HL-60/S4 (cell line): ENCODE measurements around the gene DIRAS1.
"Not testable (repeated sequence)": the region's sequence is repeated elsewhere in the genome, so short reads cannot be mapped to it uniquely, and the experiment has no call there.

Experiments
- in situ Hi-C: fragments of 300-500 bp; cut with MboI; formaldehyde crosslinking; loops from 2 replicates; pipeline ENCODE4 v1.14.3; 2022; ENCODE audit warnings: low sequenced_read_pairs

Gene DIRAS1

GRCh38 chr19:2714102-2714501 lies 7.1 kb downstream of the DIRAS1 start:
- in situ Hi-C loops: not testable (repeated sequence)

- in situ Hi-C loops: not testable (repeated sequence)
Observed at GRCh38 chr19:2713170-2713569, 8.0 kb downstream of the DIRAS1 start.

GRCh38 chr19:2711875-2712205 lies 9.3 kb downstream of the DIRAS1 start:
- in situ Hi-C loops: no loop called here

GRCh38 chr19:2711172-2711874 lies 9.8 kb downstream of the DIRAS1 start:
- in situ Hi-C loops: no loop called here

DNA sequence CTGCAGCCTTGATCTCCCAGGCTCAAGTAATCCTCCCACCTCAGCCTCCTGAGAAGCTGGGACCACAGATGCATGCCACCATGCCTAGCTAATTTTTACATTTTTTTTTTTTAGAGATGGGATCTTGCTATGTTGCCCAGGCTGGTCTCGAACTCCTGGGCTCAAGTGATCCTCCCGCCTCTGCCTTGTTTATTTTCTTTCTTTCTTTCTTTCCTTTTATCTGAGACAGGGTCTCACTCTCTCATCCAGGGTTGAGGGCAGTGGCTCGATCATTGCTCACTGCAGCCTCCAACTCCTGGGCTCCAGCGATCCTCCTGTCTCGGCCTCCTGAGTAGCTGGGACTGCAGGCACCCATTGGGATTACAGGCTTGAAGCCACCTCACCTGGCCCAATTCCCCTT lies 14.9 kb downstream of the DIRAS1 start:
- in situ Hi-C loops: no loop called here

DNA sequence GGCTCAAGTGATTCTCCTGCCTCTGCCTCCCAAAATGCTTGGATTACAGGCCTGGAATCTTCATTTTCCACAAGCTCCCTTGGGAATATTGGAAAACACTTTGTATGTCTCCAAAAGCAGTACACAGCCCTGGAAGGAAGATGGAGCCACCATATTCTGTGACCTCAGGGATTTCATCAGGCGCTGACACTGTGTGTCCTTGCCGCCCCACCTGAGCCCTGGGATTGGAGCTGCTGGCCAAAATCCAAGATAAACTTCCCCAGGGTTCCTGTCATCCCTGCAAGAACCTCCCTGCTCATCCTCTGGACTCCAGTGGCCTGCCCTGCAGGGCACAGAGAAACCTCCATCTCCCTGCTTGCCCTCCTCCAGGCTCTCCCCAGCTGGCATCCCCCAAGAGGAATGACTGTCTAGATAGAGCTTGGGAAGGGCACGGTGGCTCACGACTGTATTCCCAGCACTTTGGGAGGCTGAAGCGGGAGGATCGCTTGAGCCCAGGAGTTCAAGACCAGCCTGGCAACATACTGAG lies 17.4 kb downstream of the DIRAS1 start:
- in situ Hi-C loops: no loop called here

DNA sequence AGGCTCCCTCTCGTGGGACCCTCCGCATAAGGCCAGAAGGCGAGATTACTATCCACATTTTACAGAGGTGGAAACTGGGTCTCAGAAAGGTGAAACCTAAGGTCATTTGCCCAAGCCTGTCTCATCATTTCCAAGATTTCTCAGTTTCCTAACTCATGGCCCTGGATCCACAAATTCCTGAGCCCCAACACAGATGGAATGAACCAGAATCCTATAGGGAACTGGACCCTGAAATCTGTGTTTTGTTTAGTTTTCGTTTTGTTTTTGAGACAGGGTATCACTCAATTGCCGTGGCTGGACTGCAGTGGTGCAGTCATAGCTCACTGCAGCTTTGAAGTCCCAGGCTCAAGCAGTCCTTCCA lies 18.1 kb downstream of the DIRAS1 start:
- in situ Hi-C loops: no loop called here

DNA sequence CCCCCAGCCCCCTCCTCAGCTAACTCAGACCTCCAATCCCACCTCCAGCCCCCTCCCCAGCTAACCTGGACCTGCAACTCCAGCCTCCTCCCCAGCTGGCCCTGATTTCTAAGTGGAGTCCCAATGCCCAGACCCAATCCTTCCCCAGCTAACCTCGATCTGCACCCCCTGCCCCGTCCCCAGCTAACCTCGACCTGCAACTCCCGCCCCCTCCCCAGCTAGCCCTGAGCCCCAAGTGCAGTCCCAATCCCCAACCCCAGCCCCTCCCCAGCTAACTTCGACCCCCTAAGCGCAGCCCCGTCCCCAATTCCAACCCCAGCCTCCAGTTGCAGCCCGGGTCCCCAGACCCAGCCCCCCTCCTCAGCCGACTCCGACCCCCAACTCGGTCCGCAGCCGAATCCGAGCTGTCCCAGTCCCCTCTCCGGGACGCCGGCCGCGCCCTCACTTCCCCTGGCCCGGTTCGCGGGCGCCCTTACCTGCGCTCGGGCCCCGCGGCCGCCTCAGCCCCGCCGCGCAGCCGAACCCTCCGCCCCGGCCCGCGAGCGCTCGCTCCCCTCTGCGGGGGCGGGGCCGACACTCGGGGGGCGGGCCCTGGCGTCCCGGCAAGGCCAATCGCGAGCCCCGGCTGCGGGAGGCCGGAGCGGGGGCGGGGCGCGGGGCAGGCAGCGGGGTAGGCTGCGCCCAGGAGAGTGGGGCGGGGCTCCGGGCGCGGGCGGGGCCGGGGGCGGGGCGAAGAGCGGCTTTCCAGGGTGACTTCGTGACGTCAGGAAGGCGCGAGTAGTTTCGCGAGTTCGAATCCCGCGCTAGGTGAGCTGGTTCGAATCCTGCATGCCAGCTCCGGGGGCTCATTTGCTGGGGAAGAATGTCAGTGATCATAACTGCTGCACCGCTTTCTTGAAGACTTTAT lies 18.7 kb downstream of the DIRAS1 start, which contains the start of gene GNG7:
Gene GNG7, minus strand, starts transcription at position 525 of the 907 bp plus-strand sequence. CDS start 182,006 bp downstream, outside the sequence.
- in situ Hi-C loops: no loop called here

GRCh38 chr19:2701361-2702169 lies 19.6 kb downstream of the DIRAS1 start:
- in situ Hi-C loops: no loop called here

DNA sequence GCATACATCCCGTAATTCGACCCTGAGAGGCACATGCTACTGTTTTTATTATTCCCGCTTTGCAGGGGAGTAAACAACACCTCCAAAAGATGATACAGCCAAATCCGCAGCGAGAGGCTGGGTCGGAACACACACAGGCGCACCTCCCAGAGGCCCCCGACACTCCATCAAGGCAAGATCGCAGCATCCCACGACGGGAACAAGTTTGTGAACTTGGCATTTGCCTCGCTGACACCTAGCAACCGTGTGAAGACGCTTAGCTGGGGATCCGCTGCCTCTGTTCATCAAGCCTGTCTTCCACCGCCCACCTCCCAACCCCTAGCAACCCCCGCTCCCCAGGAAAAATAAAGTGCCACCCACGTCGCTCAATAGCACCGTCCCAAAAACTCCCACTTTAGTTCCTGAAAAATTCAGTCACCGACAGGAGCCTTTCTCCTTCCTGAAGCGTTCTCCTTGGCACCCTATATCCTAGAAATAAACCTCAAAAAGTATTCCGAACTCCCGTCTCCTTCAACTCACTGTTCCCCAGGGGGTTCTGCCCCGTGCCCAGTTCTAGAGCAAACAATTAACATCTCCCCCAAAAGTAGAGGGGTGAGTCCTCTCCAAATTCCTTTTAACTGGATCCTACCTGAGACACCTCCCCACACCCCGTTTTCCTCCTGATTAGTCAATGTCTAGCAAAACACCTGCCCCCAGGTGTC lies 20.4 kb downstream of the DIRAS1 start:
- in situ Hi-C loops: no loop called here

GRCh38 chr19:2699413-2700140 lies 21.6 kb downstream of the DIRAS1 start:
- in situ Hi-C loops: no loop called here

GRCh38 chr19:2694196-2694595 lies 27.0 kb downstream of the DIRAS1 start:
- in situ Hi-C loops: no loop called here

GRCh38 chr19:2693492-2694160 lies 27.5 kb downstream of the DIRAS1 start:
- in situ Hi-C loops: no loop called here

GRCh38 chr19:2691951-2692350 lies 29.2 kb downstream of the DIRAS1 start:
- in situ Hi-C loops: no loop called here

DNA sequence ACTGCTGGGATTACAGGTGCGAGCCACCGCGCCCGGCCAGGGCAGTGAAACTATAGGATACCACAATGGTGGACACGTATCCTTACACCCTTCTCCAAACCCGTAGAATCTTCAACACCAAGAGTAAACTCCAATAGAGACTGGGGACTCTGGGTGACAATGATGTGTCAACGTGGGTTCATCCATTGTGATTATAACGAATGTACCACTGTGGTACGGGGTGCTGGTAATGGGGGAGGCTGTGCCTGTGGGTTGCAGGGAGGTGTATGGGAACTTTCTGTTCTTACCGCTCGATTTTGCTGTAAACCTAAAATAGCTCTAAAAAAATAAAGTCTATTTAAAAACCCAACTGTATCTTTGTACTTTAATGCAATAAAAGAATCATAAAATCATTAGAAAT lies 30.3 kb downstream of the DIRAS1 start:
- in situ Hi-C loops: no loop called here

- in situ Hi-C loops: no loop called here
Observed at GRCh38 chr19:2686360-2686759, 34.8 kb downstream of the DIRAS1 start.

DNA sequence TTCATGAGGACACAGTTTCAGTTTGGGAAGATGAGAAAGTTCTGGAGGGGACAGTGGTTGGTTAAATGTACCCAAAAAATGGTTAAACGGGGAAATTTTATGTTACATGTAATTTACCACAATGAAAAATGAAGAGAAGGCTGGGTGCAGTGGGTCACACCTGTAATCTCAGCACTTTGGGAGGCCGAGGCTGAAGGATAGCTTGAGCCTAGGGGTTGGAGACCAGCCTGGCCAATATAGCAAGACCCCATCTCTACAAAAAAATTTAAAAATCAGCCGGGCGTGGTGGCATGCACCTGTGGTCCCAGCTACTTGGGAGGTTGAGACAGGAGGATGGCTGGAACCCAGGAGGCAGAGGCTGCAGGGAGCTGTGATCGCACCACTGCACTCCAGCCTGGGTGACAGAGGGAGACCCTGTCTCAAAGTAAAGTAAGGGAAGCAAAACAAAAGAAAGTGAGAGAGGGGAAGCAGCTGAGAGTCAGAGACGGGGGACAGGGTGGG lies 35.9 kb downstream of the DIRAS1 start:
- in situ Hi-C loops: no loop called here

DNA sequence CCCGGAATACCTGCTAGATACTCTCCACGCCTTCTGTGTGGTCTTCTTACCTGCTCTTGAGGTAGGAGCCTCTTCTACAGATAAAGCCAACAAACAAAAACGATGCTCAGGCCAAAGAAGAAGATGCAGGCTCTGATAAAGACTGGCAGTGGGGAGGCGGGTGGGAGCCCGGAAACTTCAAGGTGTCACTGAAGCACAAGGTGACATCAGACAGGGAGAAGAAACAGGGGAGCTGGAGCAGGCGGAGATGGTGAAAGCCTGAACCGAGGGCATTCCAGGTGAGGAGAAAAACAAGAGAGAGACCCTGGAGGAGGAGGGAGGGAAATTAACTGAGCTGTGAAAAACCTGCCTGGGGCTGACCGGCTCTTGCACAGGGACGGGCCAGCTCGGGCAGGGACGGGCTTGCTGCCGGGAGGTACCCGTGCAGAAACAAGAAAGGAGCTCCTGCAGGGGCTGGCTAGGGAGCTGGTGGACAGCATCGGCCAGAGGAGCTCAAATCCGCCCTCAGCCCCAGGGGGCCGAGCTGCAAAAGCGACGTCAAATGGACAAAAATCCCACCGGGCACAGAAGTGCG lies 37.7 kb downstream of the DIRAS1 start:
- in situ Hi-C loops: no loop called here

- in situ Hi-C loops: no loop called here
Observed at GRCh38 chr19:2680808-2681207, 40.4 kb downstream of the DIRAS1 start.
